Mammary epithelial cell (primary cell): ENCODE measurements around the gene IKZF5.

Experiments used
- CTCF ChIP-seq, 2 donors: IDR thresholded peaks in 1 of 2; conservative IDR thresholded peaks in 1 of 2; 2 replicates each; pipeline ENCODE4 v1.5.1; 2011 to 2012; ENCODE audit warnings: inconsistent platforms in 2 of 2, low read length in 2 of 2, mild to moderate bottlenecking in 2 of 2, control low read depth in 1 of 2, low read depth in 1 of 2; ENCODE audit not compliant: insufficient read depth in 1 of 2; ENCODE audit errors: extremely low read depth in 1 of 2
- EZH2 ChIP-seq: IDR thresholded peaks from 2 replicates; pipeline ENCODE4 v1.6.1; 2012; ENCODE audit warnings: low read length, inconsistent platforms, borderline replicate concordance

GRCh38 chr10:122954731-122955050 lies 53.9 kb downstream of the IKZF5 start:
- no peak for TF ChIP-seq CTCF (conservative IDR thresholded peaks at IDR 0.05 in 1 of 2, IDR thresholded peaks at IDR 0.05 in 1 of 2; ENCODE audit: extremely low read depth in 1 of 2, insufficient read depth in 1 of 2, low read depth in 1 of 2, low read length in 2 of 2)
- TF ChIP-seq EZH2: no peak
